Uterus (tissue), 2 donors: ENCODE data around the gene NUTF2.

ENCODE experiments used
- CTCF ChIP-seq, 4 experiments: fragments of 200-600 bp in 2 of 4; fragments of 450-650 bp in 2 of 4; sonication (generic) in 2 of 4; IDR thresholded peaks; one replicate each; pipeline ENCODE4 v1.5.1; 2016 to 2019; ENCODE audit warnings: antibody characterized with exemption in 4 of 4, mild to moderate bottlenecking in 2 of 4, moderate library complexity in 1 of 4
- POLR2A ChIP-seq, 2 donors: fragments of 450-650 bp; IDR thresholded peaks; one replicate each; pipeline ENCODE4 v1.6.1; 2016; ENCODE audit warnings: antibody characterized with exemption in 2 of 2, mild to moderate bottlenecking in 1 of 2, moderate library complexity in 1 of 2

GRCh38 chr16:67878232-67878631 is 31.5 kb downstream of the NUTF2 start:
- no peak for TF ChIP-seq CTCF (IDR thresholded peaks at IDR 0.05)
- TF ChIP-seq POLR2A (IDR thresholded peaks at IDR 0.05): no peak
